Activated T-helper 1 cell treated with anti-CD3 and anti-CD28 coated beads, Interleukin-12 subunit alpha, Interleukin-12 subunit beta, Interleukin-2, Interleukin-4 antibody, amounts not matched to agents 30 ng/mL and 10 ng/mL and 1 ng/mL, durations not matched to agents 14 hours and 24 hours and 36 hours (primary cell): ENCODE data around the gene AGAP1. TPM values are rescaled to one million over a fixed set of nuclear protein-coding genes. Genes with fewer than 3 reads are reported as not detected.

Experiments
- DNase-seq: peaks from one replicate; pipeline ENCODE4 v3.0.0; 2021; ENCODE audit warnings: low spot score
- H3K27ac Mint-ChIP-seq: one replicate; pipeline ENCODE4 v1.8.0; 2021; ENCODE audit warnings: mild to moderate bottlenecking, mixed read lengths
- H3K27me3 Mint-ChIP-seq: one replicate; pipeline ENCODE4 v1.8.0; 2022; ENCODE audit warnings: mild to moderate bottlenecking, moderate library complexity, mixed read lengths; ENCODE audit not compliant: insufficient read depth
- H3K36me3 Mint-ChIP-seq: one replicate; pipeline ENCODE4 v1.8.0; 2021; ENCODE audit warnings: low read depth, mixed read lengths
- H3K4me1 Mint-ChIP-seq: one replicate; pipeline ENCODE4 v1.8.0; 2021; ENCODE audit warnings: low read depth, mixed read lengths
- H3K4me3 Mint-ChIP-seq: one replicate; pipeline ENCODE4 v1.8.0; 2021; ENCODE audit warnings: mild to moderate bottlenecking, moderate library complexity, mixed read lengths
- H3K9me3 Mint-ChIP-seq: one replicate; pipeline ENCODE4 v1.8.0; 2021; ENCODE audit warnings: mixed read lengths
- intact Hi-C: fragments of 100-400 bp; cut with micrococcal nuclease; formaldehyde crosslinking; loops from one replicate; pipeline ENCODE4 v1.15.1; 2024
- total RNA-seq: library from RNA; stranded (reverse); gene quantifications from 2 replicates; pipeline ENCODE4 v1.2.3, GENCODE V29; 2022

The AGAP1 gene
- total RNA-seq, 1 donor from 2014 or later, result 2.0 TPM

DNA sequence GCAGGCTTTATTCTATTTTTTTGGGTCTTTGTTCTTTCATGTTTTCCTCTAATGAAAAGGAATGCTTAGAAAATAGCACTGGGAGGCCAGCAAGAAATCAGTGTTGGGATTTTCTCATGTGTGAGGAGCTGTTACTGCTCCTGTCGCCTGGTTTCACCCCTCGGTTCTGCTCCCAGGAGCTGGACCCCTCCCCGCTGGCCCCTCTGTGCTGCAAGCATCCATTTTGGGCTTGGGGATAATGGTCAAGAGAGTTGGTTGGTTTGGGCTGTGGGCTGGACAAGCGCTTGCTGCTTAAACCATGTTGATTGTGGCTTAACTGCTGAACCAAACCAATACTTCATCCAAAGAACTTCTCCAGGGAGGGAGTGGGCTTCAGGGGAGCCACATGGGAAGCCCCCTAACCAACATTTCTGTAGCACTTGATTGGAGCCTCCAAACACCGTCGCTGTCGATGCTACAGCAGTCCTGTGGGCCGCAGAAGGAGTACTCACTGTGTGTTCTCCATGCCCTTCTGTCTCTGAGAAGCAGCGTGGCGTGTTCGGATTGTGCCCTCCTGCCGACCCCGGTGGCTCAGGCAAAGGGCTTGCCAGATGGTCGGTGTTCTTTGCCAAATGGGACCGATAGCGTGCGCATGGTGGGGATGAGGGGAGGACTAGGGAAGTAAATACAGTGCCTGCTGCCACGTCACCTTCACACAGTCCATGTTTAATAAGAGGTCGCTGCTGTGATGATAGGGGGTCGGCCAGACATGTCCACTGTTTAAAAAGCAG lies 40.0 kb downstream of the AGAP1 start:
- intact Hi-C loops, result no loop called here
- no peak for DNase-seq
- Mint-ChIP-seq H3K4me1 (no peaks in the 10 kb centered on the region), H3K27ac (no peak overlapping the region), H3K4me3 (no peak overlapping the region), H3K36me3 (no peaks in the 10 kb centered on the region), H3K27me3 (no peaks in the 10 kb centered on the region), H3K9me3 (no peaks in the 10 kb centered on the region)

DNA sequence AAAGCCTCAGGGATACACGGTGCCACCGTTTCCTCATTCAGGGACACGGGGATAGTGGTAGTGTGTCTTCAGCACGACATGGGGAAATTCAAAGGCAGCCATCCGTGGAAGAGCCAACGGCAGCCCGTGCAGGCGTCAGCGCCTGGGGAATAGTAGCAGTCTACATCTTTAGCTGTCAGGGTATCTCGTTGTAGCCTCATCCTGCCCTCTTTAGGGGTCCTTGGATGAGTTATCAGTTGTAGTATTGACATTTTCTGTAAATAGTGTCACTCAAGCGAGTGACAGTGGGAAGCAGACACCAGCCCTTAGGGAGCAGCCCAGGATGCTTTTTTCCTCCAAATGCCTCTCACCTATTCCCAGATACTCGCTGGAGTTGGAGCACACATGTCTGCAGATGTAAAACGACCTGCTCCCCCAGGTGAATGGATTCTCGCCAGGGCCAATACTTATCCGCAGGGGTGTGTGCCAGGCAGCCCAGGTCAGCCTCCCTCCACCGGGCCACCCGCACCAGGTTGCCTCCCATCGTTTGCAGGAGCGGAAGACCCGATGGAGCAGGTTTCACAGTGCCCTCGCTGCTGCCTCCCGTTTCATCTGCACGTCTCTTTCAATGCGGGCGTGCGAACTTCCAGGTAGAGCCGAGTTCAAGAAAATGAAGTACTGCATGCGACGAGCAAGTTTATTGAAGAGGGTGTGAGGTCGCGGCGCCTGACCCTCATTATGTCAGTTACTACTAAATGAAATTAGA lies 41.0 kb downstream of the AGAP1 start:
- H3K4me3 Mint-ChIP-seq, result no peak overlapping the region
- H3K27ac Mint-ChIP-seq, result no peak overlapping the region
- H3K36me3 Mint-ChIP-seq, result no peaks in the 10 kb centered on the region
- H3K27me3 Mint-ChIP-seq, result no peaks in the 10 kb centered on the region
- intact Hi-C loops, result no loop called here
- no peak for DNase-seq
- no peaks in the 10 kb centered on the region for H3K9me3 Mint-ChIP-seq
- H3K4me1 Mint-ChIP-seq, result no peaks in the 10 kb centered on the region

DNA sequence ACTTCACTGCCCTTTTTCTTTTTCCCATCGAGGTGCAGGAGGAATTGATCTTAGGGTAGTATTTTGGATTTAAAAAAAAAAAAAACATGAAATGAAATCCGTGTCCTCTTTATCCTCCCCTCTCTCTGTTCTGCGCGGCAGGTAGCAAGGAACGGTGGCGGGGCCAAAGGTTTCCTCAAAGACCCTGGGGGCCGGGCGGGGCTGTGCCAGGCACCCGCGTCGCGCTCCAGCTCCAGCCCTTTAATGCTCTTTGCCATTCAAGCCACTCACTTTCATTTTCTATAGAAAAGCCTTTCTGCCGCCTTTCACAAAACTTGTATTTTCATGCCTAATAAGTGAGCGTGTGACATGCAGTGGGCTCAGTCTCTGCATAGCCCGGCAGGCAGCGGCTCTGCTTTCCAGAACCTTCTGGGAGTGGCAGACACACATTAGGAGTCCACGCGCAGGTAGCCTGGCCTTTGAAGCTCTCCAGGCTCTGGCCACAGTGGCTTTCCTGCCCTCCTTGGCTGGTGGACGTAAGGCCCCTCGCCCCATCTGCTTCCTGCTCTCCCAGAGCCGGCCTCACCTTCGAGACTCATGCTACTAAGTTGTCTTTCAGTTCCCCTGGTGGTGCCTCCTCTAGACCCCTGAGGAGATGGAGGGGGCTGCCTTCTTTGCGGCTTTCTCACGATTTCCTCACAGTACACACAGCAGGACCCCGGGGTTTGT lies 41.7 kb downstream of the AGAP1 start:
- H3K4me3 Mint-ChIP-seq, result no peak overlapping the region
- H3K36me3 Mint-ChIP-seq, result no peaks in the 10 kb centered on the region
- H3K27me3 Mint-ChIP-seq, result no peaks in the 10 kb centered on the region
- intact Hi-C loops, result no loop called here
- no peaks in the 10 kb centered on the region for H3K4me1 Mint-ChIP-seq
- H3K27ac Mint-ChIP-seq, result no peak overlapping the region
- DNase-seq, result no peak
- H3K9me3 Mint-ChIP-seq, result no peaks in the 10 kb centered on the region

DNA sequence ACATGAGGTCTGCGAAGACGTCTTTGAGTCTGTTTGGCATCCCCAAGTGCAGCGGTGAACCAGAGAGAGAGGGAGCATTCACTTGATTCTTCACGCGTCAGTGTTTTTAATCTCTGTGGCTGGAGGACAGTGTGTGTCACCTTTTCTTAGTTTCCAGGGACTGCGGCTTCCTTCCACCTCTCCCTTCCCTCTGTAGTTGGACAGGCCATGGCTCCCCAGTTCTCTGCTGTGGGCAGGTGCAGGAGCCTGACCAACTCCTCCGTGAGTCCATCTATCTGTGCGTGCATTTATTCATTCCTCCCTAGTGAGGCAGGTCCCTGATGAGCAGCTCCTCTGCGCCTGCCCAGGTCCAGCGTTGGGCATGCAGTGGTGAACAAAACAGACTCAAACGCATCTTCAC lies 42.9 kb downstream of the AGAP1 start:
- no peak for DNase-seq
- intact Hi-C loops, result no loop called here
- H3K27ac Mint-ChIP-seq, result no peak overlapping the region
- no peaks in the 10 kb centered on the region for H3K4me1 Mint-ChIP-seq
- H3K4me3 Mint-ChIP-seq, result no peak overlapping the region
- H3K27me3 Mint-ChIP-seq, result no peaks in the 10 kb centered on the region
- no peaks in the 10 kb centered on the region for H3K36me3 Mint-ChIP-seq
- no peaks in the 10 kb centered on the region for H3K9me3 Mint-ChIP-seq

DNA sequence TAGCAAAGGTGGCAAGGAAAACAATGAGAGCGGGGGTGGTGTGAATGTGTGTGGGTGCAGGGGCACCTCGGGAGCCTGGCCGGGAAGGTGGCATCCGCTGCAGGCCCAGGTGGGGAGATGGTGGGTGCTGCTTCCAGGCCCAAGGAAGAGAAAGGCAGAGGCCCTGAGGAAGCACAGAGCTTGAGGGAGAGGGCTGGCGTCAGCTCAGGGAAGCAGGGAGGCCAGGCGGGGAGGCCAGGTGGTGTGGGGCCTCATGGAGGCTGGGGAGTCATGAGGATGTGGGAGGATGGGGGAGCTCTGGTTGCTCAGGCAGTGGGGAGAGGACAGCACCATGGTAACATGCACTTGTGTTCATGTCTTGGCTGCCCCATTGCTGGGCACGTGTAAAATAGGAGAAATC lies 43.3 kb downstream of the AGAP1 start:
- intact Hi-C loops, result no loop called here
- H3K27ac Mint-ChIP-seq, result no peak overlapping the region
- no peaks in the 10 kb centered on the region for H3K9me3 Mint-ChIP-seq
- no peaks in the 10 kb centered on the region for H3K36me3 Mint-ChIP-seq
- no peaks in the 10 kb centered on the region for H3K4me1 Mint-ChIP-seq
- no peak for DNase-seq
- no peaks in the 10 kb centered on the region for H3K27me3 Mint-ChIP-seq
- H3K4me3 Mint-ChIP-seq, result no peak overlapping the region

DNA sequence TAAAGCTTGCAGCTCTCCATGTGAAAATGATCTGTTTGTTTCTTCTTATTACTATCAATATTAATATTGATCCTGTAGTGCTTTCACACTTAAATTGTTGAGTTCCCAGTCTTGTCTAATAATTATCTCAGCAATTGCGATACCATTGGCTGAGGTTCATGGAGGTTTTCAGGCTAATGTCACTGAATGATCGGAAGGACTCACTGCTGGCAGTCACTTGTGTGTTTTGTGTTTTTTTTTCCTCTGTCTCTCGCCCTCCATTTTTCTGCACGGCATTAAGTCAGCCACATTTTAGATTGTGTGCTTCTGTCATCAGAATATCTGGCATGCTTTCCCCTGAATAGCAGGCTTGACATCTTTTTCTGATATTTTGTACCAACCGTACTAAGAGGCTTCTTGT lies 43.7 kb downstream of the AGAP1 start:
- Mint-ChIP-seq H3K4me3 (no peak overlapping the region), H3K36me3 (no peaks in the 10 kb centered on the region), H3K27ac (no peak overlapping the region), H3K4me1 (no peaks in the 10 kb centered on the region), H3K9me3 (no peaks in the 10 kb centered on the region), H3K27me3 (no peaks in the 10 kb centered on the region)
- DNase-seq, result no peak
- intact Hi-C loops, result no loop called here

DNA sequence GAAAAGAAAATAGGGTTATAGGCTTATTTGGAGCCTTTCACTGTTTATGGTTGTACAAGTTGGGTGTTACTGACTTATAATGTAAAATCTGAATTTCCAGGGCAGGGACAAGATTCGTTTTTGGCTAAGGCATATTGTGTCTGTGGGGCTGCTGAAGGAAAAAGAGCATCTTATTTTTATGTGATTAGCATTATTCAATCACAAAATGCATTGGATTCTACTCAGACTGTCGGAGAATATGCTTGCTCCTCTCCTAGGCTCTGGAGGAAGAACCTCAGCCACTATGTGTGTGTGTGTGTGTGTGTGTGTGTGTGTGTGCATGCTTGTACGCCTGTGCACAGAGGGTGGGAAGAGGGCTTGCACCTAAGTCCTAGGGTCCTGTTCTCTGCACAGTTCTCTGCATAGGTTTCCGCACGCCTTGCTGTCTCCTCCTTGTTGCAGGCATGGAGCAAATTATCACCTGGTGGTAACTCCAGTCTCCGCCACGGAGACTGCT lies 44.3 kb downstream of the AGAP1 start:
- Mint-ChIP-seq H3K36me3 (no peaks in the 10 kb centered on the region), H3K27ac (no peak overlapping the region), H3K4me3 (no peak overlapping the region), H3K4me1 (no peaks in the 10 kb centered on the region), H3K27me3 (no peaks in the 10 kb centered on the region), H3K9me3 (no peaks in the 10 kb centered on the region)
- intact Hi-C loops, result no loop called here
- no peak for DNase-seq

DNA sequence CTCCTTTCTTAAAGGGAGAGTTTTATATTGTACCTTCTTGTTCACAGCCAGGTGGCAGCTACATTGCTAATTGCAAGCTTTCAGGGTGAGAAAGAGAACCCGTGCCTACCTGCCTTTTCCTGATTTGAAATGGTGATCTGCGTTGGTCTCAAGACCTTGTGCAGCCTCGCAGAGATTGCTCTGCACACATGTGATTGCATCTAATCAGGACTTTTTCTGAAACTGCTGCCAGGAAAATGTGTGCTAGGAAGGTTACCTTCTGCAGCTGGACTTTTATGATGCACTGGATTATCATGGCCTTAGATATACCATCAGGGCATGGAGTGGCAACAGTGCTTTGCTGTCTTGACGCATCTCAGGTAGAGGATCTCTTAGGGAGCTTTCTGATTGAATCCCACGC lies 45.1 kb downstream of the AGAP1 start:
- Mint-ChIP-seq H3K36me3 (no peaks in the 10 kb centered on the region), H3K27ac (no peak overlapping the region), H3K4me3 (no peak overlapping the region), H3K27me3 (no peaks in the 10 kb centered on the region), H3K4me1 (no peaks in the 10 kb centered on the region), H3K9me3 (no peaks in the 10 kb centered on the region)
- intact Hi-C loops, result no loop called here
- no peak for DNase-seq

DNA sequence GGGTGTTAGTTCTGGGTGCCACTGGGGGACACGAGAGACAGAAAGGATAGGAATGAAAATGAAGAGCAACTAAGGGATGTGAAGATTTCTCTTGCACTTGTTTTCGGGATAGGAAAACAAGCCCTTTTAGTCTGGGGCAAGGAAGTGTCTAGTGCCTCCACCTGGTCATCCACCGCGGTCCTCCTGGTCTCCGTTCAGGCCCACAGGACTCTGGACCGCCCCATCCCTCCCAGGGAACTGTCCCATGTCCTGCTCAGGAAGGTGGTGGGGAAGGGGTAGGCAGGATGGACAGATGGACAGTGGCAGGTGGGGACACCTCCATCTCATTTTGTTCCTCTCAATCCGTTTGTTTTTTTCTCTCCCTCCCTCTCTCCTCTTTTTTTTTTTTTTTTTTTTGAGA lies 45.9 kb downstream of the AGAP1 start:
- H3K27me3 Mint-ChIP-seq, result no peaks in the 10 kb centered on the region
- no peak for DNase-seq
- no peak overlapping the region for H3K4me3 Mint-ChIP-seq
- no peak overlapping the region for H3K27ac Mint-ChIP-seq
- intact Hi-C loops, result no loop called here
- no peaks in the 10 kb centered on the region for H3K36me3 Mint-ChIP-seq
- H3K4me1 Mint-ChIP-seq, result no peaks in the 10 kb centered on the region
- H3K9me3 Mint-ChIP-seq, result no peaks in the 10 kb centered on the region

DNA sequence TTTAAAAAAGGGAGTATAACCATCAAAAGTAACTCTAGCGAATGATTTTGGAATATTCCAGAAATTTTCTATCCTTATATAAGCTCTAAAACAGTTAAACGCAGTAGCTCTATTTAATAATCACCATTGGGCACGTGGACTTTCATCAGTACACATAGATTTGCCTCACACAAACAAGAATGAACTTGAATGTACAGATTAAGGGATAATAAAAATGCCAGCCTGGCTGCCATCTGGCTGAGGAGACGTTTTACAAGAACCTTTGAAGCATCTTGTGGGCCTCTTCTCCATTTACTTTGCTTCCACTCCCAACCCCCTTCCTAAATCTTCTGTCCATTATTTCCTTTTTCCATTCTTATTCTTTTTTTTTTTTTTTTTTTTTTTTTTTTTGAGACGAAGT lies 47.2 kb downstream of the AGAP1 start:
- intact Hi-C loops, result no loop called here
- H3K4me1 Mint-ChIP-seq, result no peaks in the 10 kb centered on the region
- H3K9me3 Mint-ChIP-seq, result no peaks in the 10 kb centered on the region
- no peak overlapping the region for H3K27ac Mint-ChIP-seq
- no peak for DNase-seq
- no peaks in the 10 kb centered on the region for H3K27me3 Mint-ChIP-seq
- H3K36me3 Mint-ChIP-seq, result no peaks in the 10 kb centered on the region
- H3K4me3 Mint-ChIP-seq, result no peak overlapping the region

DNA sequence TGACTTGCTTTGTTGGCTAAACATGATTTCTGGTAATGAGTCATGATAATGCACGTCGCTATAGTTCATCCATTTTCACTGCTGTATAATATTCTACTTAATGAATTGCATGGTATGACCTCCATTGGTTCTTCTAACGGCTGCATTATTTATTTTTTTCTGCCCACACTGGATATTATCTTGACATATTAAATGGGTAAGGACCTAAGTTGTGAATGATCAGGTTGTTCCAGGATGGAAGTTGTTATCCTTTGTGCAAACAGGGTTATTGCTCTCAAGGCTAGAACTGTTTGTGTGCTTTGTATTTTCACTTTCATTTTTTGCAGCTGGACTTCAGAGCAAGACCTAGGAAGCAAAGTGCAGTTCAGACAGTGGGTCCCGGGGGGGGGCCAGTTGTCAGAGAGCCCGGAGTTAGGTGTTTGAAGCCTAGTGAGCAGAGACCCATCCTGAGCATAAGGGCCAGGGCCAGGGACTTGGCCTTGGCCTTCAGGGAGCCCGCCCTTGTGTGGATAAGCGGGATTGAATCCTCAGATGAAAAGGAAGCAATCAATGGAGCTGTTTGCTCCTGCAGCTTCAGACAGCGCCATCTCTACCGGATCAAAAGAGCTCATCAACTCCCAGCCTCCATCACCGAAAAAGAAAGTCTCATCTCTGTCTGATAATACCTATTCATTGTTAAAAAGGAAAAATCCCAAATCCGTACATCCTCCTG lies 48.2 kb downstream of the AGAP1 start:
- Mint-ChIP-seq H3K36me3 (no peaks in the 10 kb centered on the region), H3K27me3 (no peaks in the 10 kb centered on the region), H3K9me3 (no peaks in the 10 kb centered on the region), H3K27ac (no peak overlapping the region), H3K4me1 (no peaks in the 10 kb centered on the region), H3K4me3 (no peak overlapping the region)
- intact Hi-C loops, result no loop called here
- no peak for DNase-seq

DNA sequence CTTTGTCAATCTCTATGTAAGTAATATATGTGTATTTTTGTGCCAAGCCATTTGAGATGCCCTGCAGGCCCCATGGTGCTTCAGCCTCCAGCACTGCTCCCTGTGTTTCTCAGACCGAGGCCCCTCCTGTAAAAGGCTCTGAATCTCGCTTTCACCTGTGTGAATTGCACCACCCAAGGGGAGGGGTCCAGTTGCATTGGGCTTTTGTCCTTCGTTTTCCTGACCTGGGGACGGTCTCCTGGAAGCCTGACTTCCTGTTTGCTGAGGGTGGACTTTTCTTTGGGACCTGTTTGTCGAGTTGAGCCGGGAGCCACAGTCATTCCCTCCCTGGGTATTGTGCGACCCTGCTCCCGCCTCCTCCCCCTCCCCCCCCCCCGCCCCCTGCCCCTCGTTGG lies 48.9 kb downstream of the AGAP1 start:
- Mint-ChIP-seq H3K9me3 (no peaks in the 10 kb centered on the region), H3K27me3 (no peaks in the 10 kb centered on the region), H3K27ac (no peak overlapping the region), H3K4me1 (no peaks in the 10 kb centered on the region), H3K36me3 (no peaks in the 10 kb centered on the region), H3K4me3 (no peak overlapping the region)
- intact Hi-C loops, result no loop called here
- no peak for DNase-seq
